ENCODE results near the gene AMIGO1. TPM values are rescaled to one million over a fixed set of nuclear protein-coding genes. Genes with fewer than 3 reads are reported as not detected.
A peak's percentile ranks its signal among the peaks of the same experiment; 100 is the strongest.

Gene AMIGO1
- total RNA-seq, 4 donors from 2014 or later = 0.45 to 2.7 (median 1.8) TPM

DNA sequence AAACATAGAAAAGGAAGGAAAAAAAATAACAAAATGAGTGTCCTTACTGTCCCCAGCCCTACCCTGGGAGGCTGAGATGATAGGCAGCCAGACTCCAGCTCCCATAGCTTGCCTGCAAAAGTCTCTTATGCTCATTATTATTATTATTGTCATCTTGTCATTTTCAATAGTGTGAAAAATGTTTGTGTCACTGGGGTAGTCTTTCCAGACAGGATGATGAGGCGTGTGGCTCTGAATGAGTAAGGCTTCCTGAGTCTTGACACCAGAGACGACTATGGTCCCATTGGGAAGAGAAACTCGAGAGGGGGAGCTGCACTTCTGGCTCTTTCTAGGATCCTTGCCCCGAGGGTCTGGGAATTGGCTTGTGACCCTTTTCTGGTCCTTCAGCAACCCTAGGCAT lies 16.7 kb downstream of the AMIGO1 start:
- no peak overlapping the region for H3K27ac ChIP-seq
- peaks cover 14 to 42% (median 14%) of the 10 kb centered on the region in 3 donors for H3K4me1 ChIP-seq
- H3K36me3 ChIP-seq = peaks cover 0 to 60% (median 5%) of the 10 kb centered on the region in 3 donors
- 63 to 69% methylated on average over 4 of the region's 4 CpGs for WGBS, 2 donors
- intact Hi-C loops (cut with DNase I) = loop anchor here (5.0 kb wide), 1 partner anchor 40 kb away; no protein-coding TSS in a partner anchor
- H3K4me3 ChIP-seq = no peak overlapping the region
- TF ChIP-seq POLR2A (IDR thresholded peaks at IDR 0.05) = no peak
- TF ChIP-seq, protein P1, sequence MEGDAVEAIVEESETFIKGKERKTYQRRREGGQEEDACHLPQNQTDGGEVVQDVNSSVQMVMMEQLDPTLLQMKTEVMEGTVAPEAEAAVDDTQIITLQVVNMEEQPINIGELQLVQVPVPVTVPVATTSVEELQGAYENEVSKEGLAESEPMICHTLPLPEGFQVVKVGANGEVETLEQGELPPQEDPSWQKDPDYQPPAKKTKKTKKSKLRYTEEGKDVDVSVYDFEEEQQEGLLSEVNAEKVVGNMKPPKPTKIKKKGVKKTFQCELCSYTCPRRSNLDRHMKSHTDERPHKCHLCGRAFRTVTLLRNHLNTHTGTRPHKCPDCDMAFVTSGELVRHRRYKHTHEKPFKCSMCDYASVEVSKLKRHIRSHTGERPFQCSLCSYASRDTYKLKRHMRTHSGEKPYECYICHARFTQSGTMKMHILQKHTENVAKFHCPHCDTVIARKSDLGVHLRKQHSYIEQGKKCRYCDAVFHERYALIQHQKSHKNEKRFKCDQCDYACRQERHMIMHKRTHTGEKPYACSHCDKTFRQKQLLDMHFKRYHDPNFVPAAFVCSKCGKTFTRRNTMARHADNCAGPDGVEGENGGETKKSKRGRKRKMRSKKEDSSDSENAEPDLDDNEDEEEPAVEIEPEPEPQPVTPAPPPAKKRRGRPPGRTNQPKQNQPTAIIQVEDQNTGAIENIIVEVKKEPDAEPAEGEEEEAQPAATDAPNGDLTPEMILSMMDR (IDR thresholded peaks at IDR 0.05) = no peak
- no peaks in the 10 kb centered on the region for H3K27me3 ChIP-seq
- H3K9me3 ChIP-seq = no peaks in the 10 kb centered on the region
- no peak for DNase-seq

DNA sequence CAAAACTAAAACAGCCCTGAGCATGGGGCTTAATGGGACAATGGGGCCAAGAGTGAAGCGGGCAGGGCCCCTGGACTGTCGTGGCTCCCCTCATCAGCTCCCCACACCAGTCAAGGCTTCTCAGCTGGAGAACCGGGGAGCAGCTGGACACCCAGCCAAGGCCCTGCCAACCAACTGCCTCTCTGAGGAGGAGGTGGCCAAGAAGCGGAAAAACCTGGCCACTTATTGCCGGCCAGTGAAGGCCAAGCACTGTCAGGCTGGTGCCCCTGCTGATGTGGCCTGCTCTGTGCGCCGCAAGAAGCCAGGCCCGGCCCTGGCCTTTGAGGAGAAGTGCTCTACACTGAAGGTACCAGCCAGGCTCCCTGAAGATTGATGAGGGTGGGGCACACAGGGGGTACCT lies 18.2 kb downstream of the AMIGO1 start:
- H3K27me3 ChIP-seq = no peaks in the 10 kb centered on the region
- H3K9me3 ChIP-seq = no peaks in the 10 kb centered on the region
- peaks cover 14 to 36% (median 14%) of the 10 kb centered on the region in 3 donors for H3K4me1 ChIP-seq
- no peak overlapping the region for H3K4me3 ChIP-seq
- H3K27ac ChIP-seq = no peak overlapping the region
- no peak for TF ChIP-seq POLR2A (IDR thresholded peaks at IDR 0.05)
- TF ChIP-seq, protein P1 (IDR thresholded peaks at IDR 0.05) = no peak
- WGBS, 2 donors = 79% methylated on average over 4 of the region's 8 CpGs; no CpG with 5 or more reads in 1 of the 2 donors
- DNase-seq = no peak
- peaks cover 0 to 56% (median 0%) of the 10 kb centered on the region in 3 donors for H3K36me3 ChIP-seq
- intact Hi-C loops (cut with DNase I) = loop anchor here (5.0 kb wide), 1 partner anchor 41 kb away; no protein-coding TSS in a partner anchor

DNA sequence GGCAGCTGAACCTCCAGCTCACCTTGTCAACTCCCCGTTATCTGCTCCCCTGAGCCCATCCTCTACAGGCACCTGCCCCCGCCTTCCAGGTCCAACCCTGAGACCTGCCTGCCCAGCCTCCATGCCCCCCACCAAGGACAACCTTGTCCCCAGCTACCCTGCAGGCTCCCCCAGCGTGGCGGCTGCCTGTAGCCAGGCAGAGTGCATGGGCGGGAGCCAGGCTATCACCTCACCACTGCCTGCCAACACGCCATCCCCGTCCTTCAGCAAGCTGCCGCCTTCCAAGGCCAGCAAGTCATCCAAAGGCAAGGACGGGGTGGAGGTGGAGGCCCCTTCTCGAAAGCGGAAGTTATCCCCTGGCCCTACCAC lies 18.6 kb downstream of the AMIGO1 start:
- H3K9me3 ChIP-seq = no peaks in the 10 kb centered on the region
- H3K27ac ChIP-seq = no peak overlapping the region
- H3K4me1 ChIP-seq = peaks cover 14 to 32% (median 14%) of the 10 kb centered on the region in 3 donors
- peaks cover 0 to 52% (median 0%) of the 10 kb centered on the region in 3 donors for H3K36me3 ChIP-seq
- DNase-seq = no peak
- WGBS, 2 donors = 93 to 100% methylated on average over 1 to 2 of the region's 11 CpGs
- no peak for TF ChIP-seq POLR2A (IDR thresholded peaks at IDR 0.05)
- TF ChIP-seq, protein P1 (IDR thresholded peaks at IDR 0.05) = no peak
- H3K4me3 ChIP-seq = no peak overlapping the region
- no peaks in the 10 kb centered on the region for H3K27me3 ChIP-seq
- intact Hi-C loops (cut with DNase I) = loop anchor here (5.0 kb wide), 1 partner anchor 41 kb away; no protein-coding TSS in a partner anchor

- H3K4me1 ChIP-seq = peaks cover 14 to 30% (median 17%) of the 10 kb centered on the region in 3 donors
- DNase-seq = no peak
- no peak overlapping the region for H3K4me3 ChIP-seq
- TF ChIP-seq, protein P1 (IDR thresholded peaks at IDR 0.05) = peak; percentile 61 to 80 (median 74)
- no peak for TF ChIP-seq POLR2A (IDR thresholded peaks at IDR 0.05)
- H3K36me3 ChIP-seq = peaks cover 0 to 47% (median 0%) of the 10 kb centered on the region in 3 donors
- no peaks in the 10 kb centered on the region for H3K27me3 ChIP-seq
- intact Hi-C loops (cut with DNase I) = loop anchor here (5.0 kb wide), 1 partner anchor 42 kb away; no protein-coding TSS in a partner anchor
- no peaks in the 10 kb centered on the region for H3K9me3 ChIP-seq
- WGBS, 2 donors = 80 to 96% methylated on average over 2 to 4 of the region's 11 CpGs
- H3K27ac ChIP-seq = no peak overlapping the region
Measured at GRCh38 chr1:109490029-109490933, 19.2 kb downstream of the AMIGO1 start.

DNA sequence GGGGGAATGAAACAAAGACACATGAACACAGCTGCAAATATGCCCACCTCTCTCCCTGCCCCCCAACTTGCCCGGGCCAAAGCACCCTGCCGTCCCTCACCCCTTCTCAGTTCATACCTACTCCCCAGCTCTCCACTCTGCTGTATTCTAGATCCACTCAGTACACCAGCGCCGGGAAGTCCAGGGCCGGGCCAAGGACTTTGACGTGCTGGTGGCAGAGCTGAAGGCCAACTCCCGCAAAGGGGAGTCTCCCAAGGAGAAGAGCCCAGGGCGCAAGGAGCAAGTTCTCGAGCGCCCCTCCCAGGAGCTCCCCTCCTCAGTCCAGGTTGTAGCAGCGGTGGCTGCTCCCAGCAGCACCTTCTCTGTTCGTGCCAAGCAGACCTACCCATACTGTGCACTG lies 20.8 kb downstream of the AMIGO1 start:
- intact Hi-C loops (cut with DNase I) = no loop called here
- 90% methylated on average over 2 of the region's 12 CpGs; no CpG with 5 or more reads in 1 of the 2 donors for WGBS, 2 donors

More for the DNA sequence above, 20.8 kb downstream of the AMIGO1 start:
- H3K36me3 ChIP-seq = peaks cover 0 to 47% (median 0%) of the 10 kb centered on the region in 3 donors
- H3K4me3 ChIP-seq = no peak overlapping the region
- peaks cover 13 to 28% (median 19%) of the 10 kb centered on the region in 3 donors for H3K4me1 ChIP-seq
- no peaks in the 10 kb centered on the region for H3K27me3 ChIP-seq
- no peak for DNase-seq
- H3K27ac ChIP-seq = no peak overlapping the region
- TF ChIP-seq POLR2A (IDR thresholded peaks at IDR 0.05) = no peak
- H3K9me3 ChIP-seq = no peaks in the 10 kb centered on the region

Data from esophagus squamous epithelium (tissue), 5 donors.